Erythroblast (primary cell): ENCODE data around the gene SIGLEC6.

Source experiments
- DNase-seq, 2 experiments: peaks; one replicate each; lab custom pipeline; 2025; lab: John Stamatoyannopoulos, UW
- GATA1 ChIP-seq: IDR thresholded peaks from 2 replicates; pipeline ENCODE4 v1.6.1; 2011; ENCODE audit warnings: low read depth, mild to moderate bottlenecking, control low read depth, low read length, moderate library complexity
- POLR2A ChIP-seq: IDR thresholded peaks from 2 replicates; pipeline ENCODE4 v1.6.1; 2011; ENCODE audit warnings: mild to moderate bottlenecking, low read length

Gene SIGLEC6

DNA sequence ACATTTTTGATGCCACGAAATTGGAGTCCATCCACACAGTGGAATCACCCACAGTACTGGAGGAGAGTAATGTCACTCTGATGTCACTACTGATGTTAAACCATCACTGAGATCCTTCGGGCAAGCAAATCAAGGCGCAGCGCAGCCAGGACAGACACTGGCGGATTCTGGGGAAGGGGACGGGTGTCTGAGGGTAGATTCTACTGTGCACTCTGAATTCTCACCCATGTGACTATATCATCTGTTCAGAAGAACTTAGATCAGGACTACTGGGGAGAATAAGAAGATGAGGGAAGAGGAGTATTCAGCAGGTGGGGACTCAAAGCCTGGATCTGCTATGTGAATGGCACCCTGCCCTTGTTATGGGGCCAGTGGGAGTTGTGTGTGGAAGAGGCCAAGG, 12.6 kb upstream of the SIGLEC6 start:
- no peak for DNase-seq
- no peak for TF ChIP-seq GATA1

- DNase-seq: no peak
- no peak for TF ChIP-seq POLR2A
Measured at GRCh38 chr19:51542699-51543098, 11.2 kb upstream of the SIGLEC6 start.

DNA sequence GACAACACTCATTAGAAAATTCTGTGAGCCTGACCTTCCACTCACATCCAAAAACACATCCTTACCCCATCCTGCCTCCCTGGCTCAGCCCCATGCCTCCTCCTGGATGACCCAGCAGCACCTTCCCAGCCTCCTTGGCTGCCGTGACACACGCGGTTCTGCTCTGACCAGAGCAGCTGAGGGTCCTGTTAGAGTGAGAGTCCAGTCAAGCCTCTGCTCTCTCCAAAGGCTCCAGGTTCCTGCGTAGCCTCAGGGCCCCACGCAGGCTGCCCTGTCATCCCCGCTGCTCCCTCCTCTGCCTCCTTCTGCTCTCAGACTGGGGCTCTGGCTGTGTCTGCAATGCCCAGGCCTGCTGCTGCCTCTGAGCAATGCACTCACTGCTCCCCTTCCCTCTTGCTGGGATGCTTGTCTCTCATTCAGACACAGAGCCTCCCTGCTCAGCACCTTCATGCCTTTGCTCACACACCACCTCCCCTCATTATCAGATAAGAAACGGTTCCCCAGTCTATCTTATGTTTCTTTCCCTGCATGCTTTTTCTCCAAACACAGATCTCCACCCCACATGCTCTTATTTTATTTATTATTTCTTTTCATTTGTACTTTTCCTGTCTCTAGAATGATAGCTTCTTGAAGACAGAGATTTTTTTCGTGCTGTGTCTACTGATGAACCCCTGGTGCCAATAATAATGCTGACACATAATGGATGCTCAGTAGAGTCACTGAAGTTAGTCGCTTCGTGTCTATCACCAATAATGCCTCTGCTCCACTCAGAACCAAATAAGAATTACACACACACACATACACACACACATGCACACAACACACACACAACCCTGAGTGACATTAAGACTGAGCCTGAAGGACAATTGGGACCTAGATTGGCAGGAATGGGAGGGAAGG, 10.2 kb upstream of the SIGLEC6 start:
- TF ChIP-seq POLR2A (peak; percentile 79), GATA1 (no peak)
- DNase-seq: peak; percentile 68 to 70

- DNase-seq: no peak
- TF ChIP-seq GATA1 (no peak), POLR2A (no peak)
Measured at GRCh38 chr19:51539821-51540366, 8.4 kb upstream of the SIGLEC6 start.

DNA sequence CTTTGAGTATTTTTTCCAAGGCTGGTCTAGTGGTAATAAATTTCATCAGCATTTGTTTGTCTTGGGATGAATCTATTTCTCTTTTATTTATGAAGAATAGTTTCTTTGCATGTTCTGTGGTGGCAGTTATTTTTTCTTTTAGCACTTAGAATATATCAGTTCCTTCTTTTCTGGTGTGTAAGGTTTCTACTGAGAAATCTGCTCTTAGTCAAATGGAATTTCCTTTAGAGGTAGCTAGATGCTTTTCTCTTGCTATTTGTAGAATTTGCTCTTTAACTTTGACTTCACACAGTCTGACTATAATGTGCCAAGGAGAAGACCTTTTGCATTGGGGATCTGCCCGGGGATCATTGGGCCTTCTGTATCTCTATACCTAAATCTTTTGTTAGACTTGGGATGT, 4.1 kb upstream of the SIGLEC6 start:
- TF ChIP-seq POLR2A (no peak), GATA1 (no peak)
- DNase-seq: no peak

GRCh38 chr19:51530616-51531015, 854 bp downstream of the SIGLEC6 start:
- DNase-seq: no peak
- no peak for TF ChIP-seq POLR2A
- no peak for TF ChIP-seq GATA1

DNA sequence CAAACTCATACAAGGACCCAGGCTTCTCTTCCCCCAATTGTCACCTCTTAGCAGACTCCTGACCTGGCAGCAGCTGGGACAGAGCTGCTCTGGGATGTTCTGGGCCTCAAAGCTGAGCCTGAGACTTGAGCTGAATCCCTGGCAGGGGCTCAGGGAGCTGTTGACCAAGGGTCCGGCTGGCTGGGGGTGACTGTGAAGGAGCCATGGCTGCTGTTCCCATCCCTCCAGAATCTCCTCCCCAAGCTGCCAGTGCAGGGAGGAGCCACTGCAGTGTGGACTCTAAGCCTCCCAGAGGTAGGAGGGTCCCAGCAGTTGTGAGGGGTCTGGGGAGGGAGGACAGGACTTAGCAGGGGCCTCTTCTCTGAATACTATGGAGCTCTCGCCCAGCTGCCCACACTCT, 2.2 kb downstream of the SIGLEC6 start:
- TF ChIP-seq POLR2A (no peak), GATA1 (no peak)
- no peak for DNase-seq

DNA sequence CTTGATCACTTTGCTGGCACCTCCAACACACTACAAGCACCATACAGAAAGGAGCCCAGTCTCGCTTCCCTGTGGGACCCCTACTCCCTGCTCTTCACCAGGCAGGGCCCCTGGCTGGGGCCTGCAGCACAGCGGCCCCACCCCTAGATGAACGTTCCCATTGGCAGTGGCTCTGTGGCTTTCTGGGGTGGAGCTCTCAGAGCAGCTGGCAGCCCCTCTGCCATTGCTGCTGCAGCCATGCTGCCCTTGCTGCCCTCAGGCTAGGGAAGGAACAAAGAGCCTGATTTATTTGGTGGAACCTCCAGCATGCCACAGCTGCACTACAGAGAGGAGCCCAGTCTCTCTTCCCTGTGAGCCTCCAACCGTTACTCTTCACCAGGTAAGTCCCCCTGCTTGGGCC, 5.8 kb downstream of the SIGLEC6 start:
- DNase-seq: peak; percentile 29 to 48
- peak; percentile 27 for TF ChIP-seq POLR2A
- no peak for TF ChIP-seq GATA1

- TF ChIP-seq POLR2A (no peak), GATA1 (no peak)
- peak; percentile 69 to 78 for DNase-seq
Measured at GRCh38 chr19:51524666-51525264, 6.7 kb downstream of the SIGLEC6 start.

GRCh38 chr19:51521781-51522180, 9.7 kb downstream of the SIGLEC6 start:
- TF ChIP-seq POLR2A (no peak), GATA1 (no peak)

GRCh38 chr19:51521357-51521756, 10.1 kb downstream of the SIGLEC6 start:
- no peak for TF ChIP-seq GATA1
- no peak for DNase-seq

More at GRCh38 chr19:51521781-51522180, 9.7 kb downstream of the SIGLEC6 start:
- DNase-seq: no peak

DNA sequence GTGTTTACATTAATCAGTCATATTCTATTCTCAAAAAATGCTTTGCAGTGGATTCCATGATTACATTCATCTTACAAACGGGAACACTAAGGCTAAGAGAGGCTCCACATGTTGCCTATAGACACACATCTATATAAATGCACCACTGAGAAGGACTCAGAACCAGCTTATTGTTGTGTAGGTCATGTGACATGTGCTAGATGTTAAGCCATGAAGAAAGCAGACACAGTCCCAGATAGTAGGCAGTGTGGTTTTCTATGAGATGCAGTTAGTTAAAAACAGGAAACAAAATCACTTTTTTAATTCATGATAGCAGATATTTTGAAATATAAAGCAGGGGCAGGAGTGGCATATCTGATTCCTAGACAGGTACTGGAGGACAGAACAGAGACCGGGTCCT, 10.7 kb downstream of the SIGLEC6 start:
- TF ChIP-seq GATA1: no peak
- no peak for TF ChIP-seq POLR2A

GRCh38 chr19:51514866-51515481, 16.5 kb downstream of the SIGLEC6 start:
- DNase-seq: peak; percentile 80 to 90
- TF ChIP-seq POLR2A (no peak), GATA1 (no peak)

More for the DNA sequence above, 10.7 kb downstream of the SIGLEC6 start:
- no peak for DNase-seq

DNA sequence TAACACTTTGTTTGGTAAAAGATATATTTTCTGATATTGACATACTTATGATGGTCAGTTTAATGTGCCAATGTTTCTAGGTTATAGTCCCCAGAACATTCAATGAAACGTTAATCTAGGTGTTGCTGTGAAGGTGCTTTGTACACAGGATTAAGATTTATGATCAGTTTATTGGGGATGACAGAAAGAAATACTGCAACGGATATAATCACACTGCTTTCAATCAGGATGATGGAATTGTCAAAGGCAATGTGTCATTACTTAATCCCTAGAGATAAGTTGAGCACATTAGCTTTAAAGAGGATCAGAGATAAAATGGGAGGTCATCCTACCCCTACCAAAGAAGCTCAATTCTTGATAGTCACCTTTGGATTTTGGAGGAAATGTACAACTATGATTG, 17.5 kb downstream of the SIGLEC6 start:
- TF ChIP-seq GATA1: no peak
- no peak for TF ChIP-seq POLR2A
- no peak for DNase-seq
